HUDEP-2 (cell line): ENCODE measurements around the gene ACER1.
"Not testable (repeated sequence)": the region's sequence is repeated elsewhere in the genome, so short reads cannot be mapped to it uniquely, and the experiment has no call there.

ENCODE experiments used
- DNase-seq, 76 experiments: peaks; one replicate each; lab custom pipeline; 2025; ENCODE audit not compliant: unreplicated experiment in 76 of 76; lab: John Stamatoyannopoulos, UW

ACER1 gene

DNA sequence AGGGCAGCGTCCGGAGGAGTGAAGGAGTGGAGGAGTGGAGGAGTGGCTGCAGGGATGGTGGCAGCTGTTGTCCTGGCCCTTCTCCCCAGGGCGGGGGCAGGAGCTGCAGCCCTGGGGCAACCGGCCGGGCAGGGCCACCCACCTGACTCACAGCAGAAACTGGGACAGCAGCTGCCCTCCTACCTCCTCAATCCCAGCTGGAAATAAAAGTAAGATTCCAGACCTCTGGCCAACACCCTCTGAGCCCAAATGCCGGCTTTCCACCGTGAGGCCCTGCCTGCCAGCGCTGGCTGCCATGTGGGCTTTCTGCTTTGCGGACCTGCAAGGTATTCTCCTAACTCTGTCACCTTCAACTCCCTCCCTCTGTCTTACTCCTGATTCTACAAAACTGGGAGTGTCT, 24.6 kb upstream of the ACER1 start:
- no peak for DNase-seq

DNA sequence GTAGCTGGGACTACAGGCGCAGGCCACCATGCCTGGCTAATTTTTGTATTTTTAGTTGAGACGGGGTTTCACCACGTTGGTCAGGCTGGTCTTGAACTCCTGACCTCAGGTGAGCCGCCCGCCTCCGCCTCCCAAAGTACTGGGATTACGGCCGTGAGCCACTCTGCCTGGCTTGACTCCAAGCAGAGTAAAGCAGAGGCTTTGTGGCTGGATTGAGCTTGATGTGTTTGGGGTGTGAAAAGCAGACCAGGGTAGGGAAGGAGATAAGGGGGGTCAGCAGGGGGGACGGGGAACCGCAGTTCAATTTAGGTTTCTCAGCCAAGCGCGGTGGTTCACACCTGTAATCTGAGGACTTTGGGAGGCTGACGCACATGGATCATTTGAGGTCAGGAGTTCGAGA, 23.8 kb upstream of the ACER1 start:
- no peak for DNase-seq

DNA sequence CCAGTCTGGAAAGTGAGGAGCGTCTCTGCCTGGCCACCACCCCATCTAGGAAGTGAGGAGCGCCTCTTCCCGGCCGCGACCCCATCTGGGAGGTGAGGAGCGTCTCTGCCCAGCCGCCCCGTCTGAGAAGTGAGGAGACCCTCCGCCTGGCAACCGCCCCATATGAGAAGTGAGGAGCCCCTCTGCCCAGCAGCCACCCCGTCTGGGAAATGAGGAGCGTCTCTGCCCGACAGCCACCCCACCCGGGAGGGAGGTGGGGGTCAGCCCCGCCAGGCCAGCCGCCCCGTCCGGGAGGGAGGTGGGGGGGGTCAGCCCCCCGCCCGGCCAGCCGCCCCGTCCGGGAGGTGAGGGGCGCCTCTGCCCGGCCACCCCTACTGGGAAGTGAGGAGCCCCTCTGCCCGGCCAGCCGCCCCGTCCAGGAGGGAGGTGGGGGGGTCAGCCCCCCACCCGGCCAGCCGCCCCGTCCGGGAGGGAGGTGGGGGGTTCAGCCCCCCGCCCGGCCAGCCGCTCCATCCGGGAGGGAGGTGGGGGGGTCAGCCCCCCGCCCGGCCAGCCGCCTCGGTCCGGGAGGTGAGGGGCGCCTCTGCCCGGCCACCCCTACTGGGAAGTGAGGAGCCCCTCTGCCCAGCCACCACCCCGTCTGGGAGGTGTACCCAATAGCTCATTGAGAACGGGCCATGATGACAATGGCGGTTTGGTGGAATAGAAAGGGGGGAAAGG, 22.1 kb upstream of the ACER1 start:
- not testable (repeated sequence) for DNase-seq

DNA sequence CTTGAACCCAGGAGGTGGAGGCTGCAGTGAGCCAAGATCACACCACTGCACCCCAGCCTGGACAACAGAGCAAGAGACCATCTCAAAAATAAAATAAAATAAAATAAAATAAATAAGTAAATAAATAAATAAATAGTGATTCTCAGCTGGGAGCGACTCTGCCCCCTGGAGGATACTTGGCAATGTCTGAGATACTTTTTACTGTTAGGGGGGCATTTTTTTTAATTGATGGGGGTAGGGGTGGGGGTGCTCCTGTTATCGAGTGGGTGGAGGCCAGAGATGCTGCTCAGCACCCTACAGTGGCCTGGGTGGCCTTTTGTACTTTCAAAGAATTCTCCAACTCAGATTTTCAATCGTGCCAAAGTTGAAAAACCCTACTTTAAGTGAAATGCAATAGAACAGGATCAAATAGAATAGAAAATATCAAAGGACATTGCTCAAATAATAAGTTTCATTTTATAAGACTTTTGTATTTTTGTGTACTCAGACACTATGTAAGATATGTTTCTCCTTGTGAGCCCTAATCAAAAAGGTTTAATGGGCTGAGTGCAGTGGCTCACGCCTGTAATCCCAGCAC, 20.8 kb upstream of the ACER1 start:
- DNase-seq = peak in 4 of 76 experiments; percentile 6 to 18 (median 12)

DNA sequence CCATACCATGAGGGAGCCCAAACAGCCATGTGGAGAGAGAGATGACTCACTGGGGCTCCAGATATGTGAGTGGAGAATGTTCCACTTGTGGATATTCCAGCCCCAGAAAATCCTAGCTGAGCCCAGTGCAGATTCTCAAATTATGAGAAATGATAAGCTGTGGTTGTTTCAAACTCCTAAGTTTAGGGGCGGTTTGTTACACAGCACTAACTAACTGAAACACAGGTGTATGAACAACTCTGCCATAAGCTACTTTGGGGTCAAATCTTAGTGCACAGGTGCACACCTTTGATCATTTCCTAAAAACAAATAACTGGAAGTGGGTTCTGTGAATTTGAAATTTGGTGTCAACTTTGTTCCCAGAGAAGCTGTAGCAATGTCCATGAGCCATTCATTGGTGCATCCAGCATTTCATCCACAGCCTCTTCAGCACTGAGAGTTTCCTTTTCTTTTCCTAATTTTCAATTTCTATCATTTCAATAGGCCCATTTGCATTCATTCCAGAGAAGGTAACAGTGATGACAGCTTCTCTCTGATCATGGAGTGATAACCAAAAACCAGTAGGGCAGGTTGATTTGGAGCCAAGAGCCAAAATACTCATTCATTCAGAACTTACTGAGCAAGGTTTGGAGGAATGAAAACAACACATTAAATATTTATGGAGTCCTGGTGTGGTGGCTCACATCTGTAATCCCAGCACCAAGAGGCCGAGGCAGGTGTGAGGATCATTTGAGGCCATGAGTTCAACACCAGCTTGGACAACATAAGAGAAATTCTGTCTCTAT, 19.2 kb upstream of the ACER1 start:
- no peak for DNase-seq

DNA sequence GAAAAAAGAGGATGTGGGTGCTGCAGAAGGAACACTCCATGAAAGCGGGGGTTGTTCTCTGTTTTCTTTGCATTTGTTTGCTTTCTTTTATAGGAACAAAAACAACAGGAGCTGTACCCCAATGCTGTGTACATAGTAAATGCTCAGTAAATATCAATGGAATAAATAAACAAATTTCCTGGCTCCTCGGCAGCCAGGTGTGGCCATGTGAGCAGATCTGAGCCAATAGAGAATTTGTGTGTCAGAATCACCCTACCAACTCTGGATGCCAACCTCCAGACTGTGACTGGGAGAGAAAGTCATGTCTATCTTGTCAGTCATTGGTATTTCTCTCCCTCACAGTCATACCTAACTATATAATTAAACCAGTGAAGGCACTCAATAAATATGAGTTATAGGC, 17.3 kb upstream of the ACER1 start:
- no peak for DNase-seq

DNA sequence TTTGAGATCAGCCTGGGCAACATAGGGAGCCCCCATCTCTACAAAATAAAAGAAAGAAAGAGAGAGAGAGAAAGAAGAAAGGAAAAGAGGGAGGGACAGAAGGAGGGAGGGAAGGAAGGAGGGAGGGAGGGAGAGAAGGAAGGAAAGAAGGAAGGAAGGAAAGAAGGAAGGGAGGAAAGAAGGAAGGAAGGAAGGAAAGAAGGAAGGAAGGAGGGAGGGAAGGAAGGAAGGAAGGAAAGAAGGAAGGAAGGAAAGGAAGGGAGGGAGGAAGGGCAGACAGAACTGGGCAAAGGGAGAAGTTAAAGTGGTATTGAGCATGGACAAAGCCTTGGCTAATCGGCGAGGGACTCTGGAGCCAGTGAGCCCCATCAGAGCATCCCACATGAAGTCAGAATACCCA, 15.9 kb upstream of the ACER1 start:
- not testable (repeated sequence) for DNase-seq

DNA sequence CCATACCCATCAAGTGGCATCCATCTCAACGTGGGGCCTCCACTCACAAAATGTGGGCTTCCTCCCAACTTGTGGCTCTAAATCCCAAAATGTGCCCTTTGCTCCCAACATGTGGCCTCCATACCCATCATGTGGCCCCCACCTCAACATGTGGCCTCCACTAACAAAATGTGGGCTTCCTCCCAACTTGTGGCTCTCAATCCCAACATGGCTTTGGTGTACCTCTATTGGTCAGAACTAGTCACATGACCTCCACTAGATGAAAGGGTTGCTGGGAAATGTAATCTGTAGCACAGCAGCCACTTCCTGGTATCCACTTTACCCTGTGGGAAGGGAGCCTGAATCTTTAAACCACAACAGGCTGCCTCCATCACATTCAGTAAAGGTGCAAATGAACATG, 10.1 kb upstream of the ACER1 start:
- DNase-seq = no peak

DNA sequence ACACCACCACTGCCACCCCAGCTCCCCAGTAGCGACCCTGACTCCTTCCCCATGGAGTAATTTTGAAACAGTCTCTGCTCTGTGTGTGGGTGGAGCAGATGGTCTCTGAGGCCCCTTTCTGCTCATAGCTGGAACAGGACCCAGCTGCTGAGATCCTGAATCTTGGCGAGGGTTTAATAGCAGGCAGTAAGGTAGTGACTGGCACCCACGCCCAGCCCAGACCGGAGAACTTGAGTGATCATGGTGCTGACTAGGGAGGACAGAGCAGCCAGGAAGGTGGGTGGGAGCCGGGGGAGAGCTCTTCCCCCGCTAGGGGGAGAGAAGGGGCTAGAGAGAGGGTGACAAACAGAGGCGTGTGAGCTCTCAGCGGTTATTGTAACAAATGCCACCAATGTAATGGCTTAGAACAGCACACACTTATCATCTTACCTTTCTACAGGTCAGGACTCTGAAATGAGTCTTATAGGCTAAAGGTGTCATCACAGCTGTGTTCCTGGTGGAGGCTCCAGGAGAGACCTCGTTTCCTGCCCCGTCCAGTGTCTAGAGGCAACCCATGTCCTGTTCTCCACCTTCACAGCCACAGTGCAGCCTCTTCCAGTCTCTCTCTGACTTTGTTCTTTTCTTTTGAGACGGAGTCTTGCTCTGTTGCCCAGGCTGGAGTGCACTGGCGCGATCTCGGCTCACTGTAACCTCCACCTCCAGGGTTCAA, 7.2 kb upstream of the ACER1 start:
- no peak for DNase-seq

DNA sequence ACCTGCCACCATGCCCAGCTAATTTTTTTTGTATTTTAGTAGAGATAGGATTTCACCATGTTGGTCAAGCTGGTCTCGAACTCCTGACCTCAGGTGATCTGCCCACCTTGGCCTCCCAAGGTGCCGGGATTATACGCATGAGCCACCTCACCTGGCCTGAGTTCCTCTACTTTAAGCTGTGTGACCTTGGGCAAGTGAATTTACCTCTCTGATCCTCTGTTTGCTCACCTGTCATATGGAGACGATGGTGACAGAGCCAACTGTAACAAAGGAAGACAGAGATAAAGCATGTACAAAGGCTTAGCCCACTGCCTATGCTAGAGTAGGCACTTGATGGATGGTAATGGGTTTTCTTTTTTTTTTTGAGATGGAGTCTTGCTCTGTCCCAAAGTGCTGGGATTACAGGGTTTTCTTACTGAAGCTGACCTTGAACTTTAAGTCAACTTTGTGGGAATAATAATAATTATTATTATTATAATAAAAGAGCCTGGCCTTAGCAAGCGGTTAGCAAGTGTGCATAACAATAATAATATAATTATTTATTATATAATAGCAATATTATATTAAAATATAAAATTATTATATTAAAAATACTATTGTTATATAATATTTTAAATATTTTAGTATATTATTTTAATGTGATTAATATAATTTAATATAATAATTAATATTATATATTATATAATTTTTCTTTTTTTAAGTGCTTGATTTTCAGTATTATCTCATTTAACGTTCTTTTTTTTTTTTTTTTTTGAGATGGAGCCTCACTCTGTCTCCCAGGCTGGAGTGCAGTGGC, 1.3 kb upstream of the ACER1 start:
- DNase-seq = no peak

DNA sequence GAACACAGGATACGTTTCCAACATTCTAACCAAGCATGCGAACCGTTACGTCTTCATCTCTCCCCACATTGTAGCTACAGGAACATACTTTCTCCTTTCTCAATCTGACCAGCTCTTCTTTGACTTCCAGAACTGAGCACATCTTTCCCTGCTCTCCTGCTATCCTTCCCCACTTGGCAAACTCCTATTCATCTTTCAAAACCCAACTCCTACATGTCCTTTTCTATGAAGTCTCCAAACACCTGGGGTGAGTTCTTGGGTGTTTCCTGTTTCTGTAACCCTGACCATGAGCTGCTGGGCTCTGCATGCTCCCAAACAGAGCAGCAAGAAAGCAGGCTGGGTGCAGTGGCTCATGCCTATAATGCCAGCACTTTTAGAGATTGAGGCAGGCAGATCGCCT, 6.6 kb downstream of the ACER1 start:
- no peak for DNase-seq

DNA sequence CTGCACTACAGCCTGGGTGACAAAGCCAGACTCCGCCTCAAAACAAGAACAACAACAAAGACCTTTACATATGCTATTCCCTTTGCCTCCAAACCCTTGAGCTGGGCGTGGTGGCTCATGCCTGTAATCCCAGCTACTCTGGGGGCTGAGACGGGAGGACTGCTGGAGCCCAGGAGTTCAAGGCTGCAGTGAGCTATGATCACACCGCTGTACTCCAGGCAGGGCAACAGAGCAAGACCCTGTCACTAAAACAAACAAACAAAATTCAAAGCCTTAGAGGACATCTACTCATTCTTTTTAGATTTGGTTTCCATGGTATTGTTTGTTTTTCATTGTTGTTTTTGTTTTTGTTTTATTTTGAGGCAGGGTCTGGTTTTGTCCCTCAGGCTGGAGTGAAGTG, 7.8 kb downstream of the ACER1 start:
- DNase-seq = no peak

DNA sequence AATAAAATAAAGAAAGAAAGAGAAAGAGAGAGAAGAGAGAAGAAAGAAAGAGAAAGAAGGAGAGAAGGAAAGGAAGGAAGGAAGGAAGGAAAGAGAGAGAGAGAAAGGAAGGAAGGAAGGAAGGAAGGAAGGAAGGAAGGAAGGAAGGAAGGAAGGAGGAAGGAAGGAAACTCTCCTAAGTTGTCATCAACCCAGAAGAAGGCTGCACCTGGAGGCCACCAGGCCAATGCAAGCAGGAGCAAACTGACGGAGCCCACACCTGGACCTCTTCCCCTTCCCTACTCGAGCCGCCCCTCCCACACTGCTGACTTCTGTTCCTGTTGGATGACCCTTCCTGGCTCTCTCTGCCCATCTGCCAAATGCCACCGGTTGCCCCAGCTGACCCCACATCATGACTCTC, 8.7 kb downstream of the ACER1 start:
- DNase-seq = no peak

DNA sequence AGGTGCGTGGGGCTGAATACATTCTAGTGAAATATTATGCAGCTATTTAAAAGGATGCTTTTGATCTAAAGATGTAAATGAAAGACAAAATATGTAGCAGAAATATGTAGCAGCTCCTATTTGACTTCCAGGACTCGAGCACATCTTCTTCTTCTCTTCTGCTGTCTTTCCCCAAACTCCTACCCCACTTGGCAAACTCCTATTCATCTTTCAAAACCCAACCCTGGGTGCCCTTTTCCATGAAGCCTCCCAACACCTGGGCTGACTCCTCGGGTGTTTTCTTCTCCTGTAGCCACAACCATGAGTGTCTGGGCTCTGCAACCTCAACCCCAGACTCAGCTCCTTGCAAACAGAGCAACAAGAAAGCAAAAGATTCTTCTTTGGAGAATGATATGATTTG, 11.1 kb downstream of the ACER1 start:
- no peak for DNase-seq

DNA sequence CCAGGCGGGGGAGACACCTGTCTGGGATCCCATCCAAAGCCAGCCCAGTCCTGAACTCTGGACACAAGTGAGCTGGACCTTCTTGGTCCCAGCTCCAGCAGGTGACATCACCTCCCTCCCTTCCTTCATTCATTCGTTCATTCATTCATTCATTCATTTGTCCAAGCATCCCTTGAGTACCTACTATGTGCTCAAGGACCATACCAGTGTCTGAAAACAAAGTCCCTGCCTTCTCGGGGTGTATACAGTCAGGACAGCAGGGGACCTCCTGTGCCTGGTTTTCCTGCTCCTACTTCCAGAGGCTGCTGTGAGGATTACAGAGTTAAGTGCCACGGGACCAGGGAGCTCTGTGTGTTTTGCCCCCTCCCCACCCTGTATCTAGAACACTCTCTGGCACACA, 14.0 kb downstream of the ACER1 start:
- no peak for DNase-seq

DNA sequence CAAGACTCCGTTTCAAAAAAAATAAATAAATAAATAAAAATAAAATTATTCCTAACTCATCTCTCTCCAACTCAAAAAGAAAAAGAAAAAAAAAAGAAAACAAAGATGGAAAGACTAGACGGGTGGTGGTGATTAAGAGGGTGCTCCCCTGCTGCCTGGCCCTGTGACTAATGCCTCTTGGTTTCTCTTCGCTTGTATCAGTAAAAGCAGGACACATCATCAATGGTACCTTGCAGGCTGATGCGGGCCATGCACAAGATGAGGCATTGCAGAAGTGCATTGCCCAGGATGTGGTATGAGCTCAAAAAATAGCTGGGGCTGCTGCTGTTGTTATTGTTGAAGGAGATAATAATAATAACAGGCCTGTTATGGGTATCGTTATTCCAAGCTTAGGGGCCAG, 14.6 kb downstream of the ACER1 start:
- DNase-seq = no peak

DNA sequence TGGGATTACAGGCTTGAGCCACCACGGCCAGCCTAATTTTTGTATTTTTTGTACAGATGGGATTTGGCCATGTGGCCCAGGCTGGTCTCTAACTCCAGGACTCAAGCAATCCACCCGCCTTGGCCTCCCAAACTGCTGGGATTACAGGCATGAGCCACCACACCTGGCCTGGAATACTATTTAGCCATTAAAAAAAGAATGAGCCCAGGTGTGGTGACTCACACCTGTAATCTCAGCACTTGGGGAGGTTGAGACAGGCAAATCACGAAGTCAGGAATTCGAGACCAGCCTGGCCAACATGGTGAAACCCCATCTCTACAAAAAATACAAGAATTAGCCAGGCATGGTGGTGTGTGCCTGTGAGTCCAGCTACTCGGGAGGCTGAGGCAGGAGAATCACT, 17.8 kb downstream of the ACER1 start:
- DNase-seq = not testable (repeated sequence)

DNA sequence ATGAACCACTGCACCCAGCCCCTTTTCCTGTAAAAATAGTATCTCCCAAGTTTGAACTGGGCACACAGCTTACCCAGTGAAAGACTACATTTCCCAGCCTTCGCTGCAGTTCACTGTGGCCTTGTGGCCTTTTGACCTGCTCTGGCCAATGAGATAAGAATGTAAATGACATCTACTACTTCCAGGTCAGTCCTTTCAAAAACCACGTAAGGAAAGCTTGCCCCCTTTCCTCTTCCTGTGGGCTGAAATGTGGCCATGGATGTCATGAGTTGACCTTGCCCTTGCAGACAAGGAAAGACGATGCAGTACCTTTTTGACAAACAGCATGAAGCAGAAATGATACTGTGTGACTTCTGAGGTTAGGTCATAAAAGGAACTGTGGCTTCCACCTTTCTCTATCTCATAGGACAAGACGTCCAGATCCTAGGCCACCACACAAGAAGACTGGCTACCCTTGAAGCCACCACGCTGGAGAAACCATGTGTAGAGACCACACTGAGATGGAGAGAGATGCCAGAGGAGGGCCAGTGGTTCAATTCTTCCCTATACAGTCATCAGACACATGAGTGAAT, 19.9 kb downstream of the ACER1 start:
- no peak for DNase-seq

DNA sequence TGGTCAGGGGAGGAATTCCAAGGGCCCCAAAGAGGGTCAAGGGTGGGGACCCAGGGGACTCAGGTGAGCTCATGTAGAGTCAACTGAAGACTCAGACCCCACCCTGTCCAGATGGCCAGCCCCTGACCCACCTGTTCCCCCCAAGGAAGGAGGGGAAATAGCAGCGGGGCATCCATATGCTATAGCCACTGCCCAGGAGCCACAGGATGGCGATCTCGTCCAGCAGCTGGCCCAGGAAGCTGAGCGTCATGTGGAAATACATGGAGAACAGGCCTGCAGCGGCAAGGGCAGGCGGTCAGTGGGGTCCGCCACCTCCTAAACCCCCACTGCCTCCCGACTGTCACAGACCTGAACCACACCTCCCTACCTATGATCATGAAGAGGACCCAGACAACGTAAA, 21.4 kb downstream of the ACER1 start:
- peak in 1 of 76 experiments; percentile 1 for DNase-seq

DNA sequence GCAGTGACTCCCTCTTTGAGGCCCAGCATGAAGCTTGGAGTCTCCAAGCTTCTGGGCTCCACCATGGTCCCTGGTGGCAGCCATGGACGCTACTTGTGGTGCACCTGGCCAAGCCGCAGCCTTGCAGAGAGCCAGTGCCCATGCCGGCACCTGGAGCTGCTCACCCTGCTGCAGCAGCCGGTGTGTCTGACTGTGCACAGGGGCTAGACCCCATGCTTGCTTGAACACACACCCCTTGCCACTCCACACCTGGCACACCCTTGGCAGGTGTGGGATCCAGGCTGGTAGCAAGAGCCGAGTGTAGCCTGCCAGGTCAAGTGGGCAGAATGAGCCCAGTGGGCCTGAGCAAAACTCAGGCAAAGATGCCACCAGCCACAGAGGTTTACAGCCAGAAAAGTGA, 35.0 kb downstream of the ACER1 start:
- DNase-seq = no peak
